Fibroblast of lung (primary cell): ENCODE measurements around the gene NUP210. TPM values are rescaled to one million over a fixed set of nuclear protein-coding genes. Genes with fewer than 3 reads are reported as not detected.

Experiments used
- DNase-seq, 2 donors: peaks; one replicate each; pipeline versions ENCODE4 v3.0.0 to v3.0.0-alpha.2; 2010; ENCODE audit warnings: low read depth in 2 of 2
- H2AFZ ChIP-seq: 2 replicates; pipeline ENCODE4 v1.5.1; 2012; ENCODE audit warnings: low read length, control low read depth, inconsistent platforms
- H3K27ac ChIP-seq: 2 replicates; pipeline ENCODE4 v1.5.1; 2011; ENCODE audit warnings: low read length, control low read depth; ENCODE audit not compliant: insufficient read depth
- H3K27me3 ChIP-seq: 2 replicates; pipeline ENCODE4 v1.5.1; 2011; ENCODE audit warnings: mild to moderate bottlenecking, low read length; ENCODE audit not compliant: control insufficient read depth, insufficient read depth
- H3K36me3 ChIP-seq: 2 replicates; pipeline ENCODE4 v1.5.1; 2011; ENCODE audit warnings: low read length; ENCODE audit not compliant: control insufficient read depth, insufficient read depth
- H3K4me1 ChIP-seq: 2 replicates; pipeline ENCODE4 v1.5.1; 2011; ENCODE audit warnings: low read length; ENCODE audit not compliant: control insufficient read depth, insufficient read depth; ENCODE audit errors: extremely low read depth
- H3K4me2 ChIP-seq: 2 replicates; pipeline ENCODE4 v1.5.1; 2011; ENCODE audit warnings: low read length, control low read depth; ENCODE audit not compliant: insufficient read depth; ENCODE audit errors: extremely low read depth
- H3K4me3 ChIP-seq, 4 experiments: fragments of 200-600 bp in 1 of 4; sonication (generic) in 1 of 4; replicated peaks in 1 of 4; 2 replicates each; pipeline ENCODE4 v1.5.1; 2011 to 2016; ENCODE audit warnings: low read length in 4 of 4, low read depth in 3 of 4, mild to moderate bottlenecking in 3 of 4, control low read depth in 2 of 4, inconsistent platforms in 1 of 4, mixed read lengths in 1 of 4; ENCODE audit not compliant: insufficient read depth in 1 of 4; ENCODE audit errors: control extremely low read depth in 1 of 4
- H3K79me2 ChIP-seq: 2 replicates; pipeline ENCODE4 v1.5.1; 2012; ENCODE audit warnings: mild to moderate bottlenecking, low read length, inconsistent platforms; ENCODE audit not compliant: control insufficient read depth, insufficient read depth
- H3K9ac ChIP-seq: 2 replicates; pipeline ENCODE4 v1.5.1; 2011; ENCODE audit warnings: mild to moderate bottlenecking, low read length, control low read depth; ENCODE audit not compliant: insufficient read depth
- H3K9me3 ChIP-seq: 2 replicates; pipeline ENCODE4 v1.5.1; 2012; ENCODE audit warnings: low read depth, low read length; ENCODE audit not compliant: control insufficient read depth, insufficient read depth
- H4K20me1 ChIP-seq: 2 replicates; pipeline ENCODE4 v1.5.1; 2011; ENCODE audit warnings: low read length; ENCODE audit not compliant: control insufficient read depth, insufficient read depth; ENCODE audit errors: extremely low read depth
- CTCF ChIP-seq, 2 donors: IDR thresholded peaks in 1 of 2; conservative IDR thresholded peaks in 1 of 2; 1 replicate in 1 of 2; 2 replicates in 1 of 2; pipeline ENCODE4 v1.5.1; 2011 to 2012; ENCODE audit warnings: low read length in 2 of 2, control low read depth in 1 of 2, inconsistent platforms in 1 of 2, low read depth in 1 of 2, mild to moderate bottlenecking in 1 of 2
- EZH2 ChIP-seq: IDR thresholded peaks from 2 replicates; pipeline ENCODE4 v1.5.1; 2012; ENCODE audit warnings: low read length, control low read depth, mild to moderate bottlenecking; ENCODE audit errors: missing control alignments
- polyA plus RNA-seq, 2 donors: library from polyadenylated mRNA; depleted of rRNA in 1 of 2; stranded (reverse) in 1 of 2; unstranded in 1 of 2; fragments of >200 nt; gene quantifications; 2 replicates each; pipeline ENCODE4 v1.2.1, GENCODE V29; 2011 to 2012; ENCODE audit warnings: missing spikeins in 1 of 2
- total RNA-seq: library from RNA; depleted of rRNA; stranded (reverse); fragments of >200 nt; gene quantifications from 2 replicates; pipeline ENCODE4 v1.2.1, GENCODE V29; 2014

Gene NUP210
- total and polyA plus RNA-seq, 2 donors (not counting 1 experiment from before 2014, with no cell fraction given) = 0.09 to 0.33 TPM

- Histone ChIP-seq H3K9me3 (no peaks in the 10 kb centered on the region), H3K4me3 (no peak overlapping the region), H3K4me2 (no peak overlapping the region), H3K27ac (no peak overlapping the region), H3K9ac (no peak overlapping the region), H3K4me1 (no peaks in the 10 kb centered on the region), H3K79me2 (no peaks in the 10 kb centered on the region), H4K20me1 (no peaks in the 10 kb centered on the region), H2AFZ (no peak overlapping the region), H3K36me3 (no peaks in the 10 kb centered on the region), H3K27me3 (no peaks in the 10 kb centered on the region)
- no peak for DNase-seq
- TF ChIP-seq EZH2 (no peak), CTCF (conservative IDR thresholded peaks at IDR 0.05 in 1 of 2, IDR thresholded peaks at IDR 0.05 in 1 of 2; ENCODE audit: low read depth in 1 of 2, low read length in 2 of 2) (no peak)
Observed at GRCh38 chr3:13324835-13325501, 95.2 kb downstream of the NUP210 start.

- no peak overlapping the region for H3K9ac ChIP-seq
- DNase-seq = no peak
- H3K36me3 ChIP-seq = no peaks in the 10 kb centered on the region
- H3K27ac ChIP-seq = no peak overlapping the region
- TF ChIP-seq CTCF (conservative IDR thresholded peaks at IDR 0.05 in 1 of 2, IDR thresholded peaks at IDR 0.05 in 1 of 2; ENCODE audit: low read depth in 1 of 2, low read length in 2 of 2) (no peak), EZH2 (no peak)
- H3K9me3 ChIP-seq = no peaks in the 10 kb centered on the region
- no peaks in the 10 kb centered on the region for H4K20me1 ChIP-seq
- H3K27me3 ChIP-seq = no peaks in the 10 kb centered on the region
- no peaks in the 10 kb centered on the region for H3K79me2 ChIP-seq
- no peak overlapping the region for H3K4me2 ChIP-seq
- no peak overlapping the region for H2AFZ ChIP-seq
- H3K4me3 ChIP-seq = no peak overlapping the region
- no peaks in the 10 kb centered on the region for H3K4me1 ChIP-seq
Observed at GRCh38 chr3:13323822-13324221, 96.3 kb downstream of the NUP210 start.

- no peak overlapping the region for H2AFZ ChIP-seq
- no peak overlapping the region for H3K4me3 ChIP-seq
- H3K27me3 ChIP-seq = no peaks in the 10 kb centered on the region
- no peaks in the 10 kb centered on the region for H3K9me3 ChIP-seq
- H3K27ac ChIP-seq = no peak overlapping the region
- no peak overlapping the region for H3K9ac ChIP-seq
- TF ChIP-seq CTCF (conservative IDR thresholded peaks at IDR 0.05 in 1 of 2, IDR thresholded peaks at IDR 0.05 in 1 of 2; ENCODE audit: low read depth in 1 of 2, low read length in 2 of 2) = no peak
- TF ChIP-seq EZH2 = no peak
- no peaks in the 10 kb centered on the region for H3K36me3 ChIP-seq
- no peak overlapping the region for H3K4me2 ChIP-seq
- H4K20me1 ChIP-seq = no peaks in the 10 kb centered on the region
- H3K79me2 ChIP-seq = no peaks in the 10 kb centered on the region
- DNase-seq = no peak
- no peaks in the 10 kb centered on the region for H3K4me1 ChIP-seq
Observed at GRCh38 chr3:13322324-13322723, 97.8 kb downstream of the NUP210 start.
